GM12873 (cell line): ENCODE measurements around the gene CEP250.

Experiments
- CTCF ChIP-seq: IDR thresholded peaks from 2 replicates; pipeline ENCODE4 v1.5.1; 2012; ENCODE audit warnings: low read depth, mild to moderate bottlenecking, moderate library complexity, low read length, control low read depth; ENCODE audit not compliant: insufficient read depth; ENCODE audit errors: missing control alignments

CEP250 gene

GRCh38 chr20:35552914-35553313 is 97.5 kb downstream of the CEP250 start:
- no peak for TF ChIP-seq CTCF

- TF ChIP-seq CTCF = no peak
Measured at GRCh38 chr20:35555951-35556645, 100.7 kb downstream of the CEP250 start.

- TF ChIP-seq CTCF = no peak
Measured at GRCh38 chr20:35556871-35557270, 101.5 kb downstream of the CEP250 start.

GRCh38 chr20:35558451-35558850 is 103.1 kb downstream of the CEP250 start:
- TF ChIP-seq CTCF = no peak

GRCh38 chr20:35559042-35559693 is 103.8 kb downstream of the CEP250 start:
- TF ChIP-seq CTCF = no peak

GRCh38 chr20:35560105-35560511 is 104.7 kb downstream of the CEP250 start:
- TF ChIP-seq CTCF = no peak

- TF ChIP-seq CTCF = no peak
Measured at GRCh38 chr20:35560541-35560940, 105.1 kb downstream of the CEP250 start.
